ENCODE measurements around the gene DEXI.
A peak's percentile ranks its signal among the peaks of the same experiment; 100 is the strongest.
"Not testable (repeated sequence)": the region's sequence is repeated elsewhere in the genome, so short reads cannot be mapped to it uniquely, and the experiment has no call there.

Gene DEXI

GRCh38 chr16:10940501-10941079 is 1.7 kb downstream of the DEXI start:
- DNase-seq: no peak

- no peak for DNase-seq
Measured at GRCh38 chr16:10939649-10940234, 2.5 kb downstream of the DEXI start.

- no peak for DNase-seq
Measured at GRCh38 chr16:10938796-10939648, 3.2 kb downstream of the DEXI start.

- no peak for DNase-seq
Measured at GRCh38 chr16:10938321-10938720, 3.9 kb downstream of the DEXI start.

- no peak for DNase-seq
Measured at GRCh38 chr16:10937068-10937859, 5.0 kb downstream of the DEXI start.

GRCh38 chr16:10936272-10936984 is 5.8 kb downstream of the DEXI start:
- DNase-seq: no peak

- no peak for DNase-seq
Measured at GRCh38 chr16:10935226-10935915, 6.9 kb downstream of the DEXI start.

- DNase-seq: no peak
Measured at GRCh38 chr16:10934325-10935107, 7.8 kb downstream of the DEXI start.

- no peak for DNase-seq
Measured at GRCh38 chr16:10933865-10934264, 8.4 kb downstream of the DEXI start.

- peak; percentile 68 for DNase-seq
Measured at GRCh38 chr16:10932959-10933710, 9.1 kb downstream of the DEXI start.

GRCh38 chr16:10931977-10932632 is 10.2 kb downstream of the DEXI start:
- DNase-seq: no peak

- DNase-seq: no peak
Measured at GRCh38 chr16:10931134-10931533, 11.1 kb downstream of the DEXI start.

GRCh38 chr16:10930755-10931093 is 11.5 kb downstream of the DEXI start:
- no peak for DNase-seq

- DNase-seq: no peak
Measured at GRCh38 chr16:10929853-10930754, 12.2 kb downstream of the DEXI start.

- DNase-seq: not testable (repeated sequence)
Measured at GRCh38 chr16:10929097-10929496, 13.2 kb downstream of the DEXI start.

- DNase-seq: no peak
Measured at GRCh38 chr16:10927497-10928112, 14.7 kb downstream of the DEXI start.

- no peak for DNase-seq
Measured at GRCh38 chr16:10926867-10927266, 15.4 kb downstream of the DEXI start.

GRCh38 chr16:10926094-10926493 is 16.2 kb downstream of the DEXI start:
- DNase-seq: no peak

Measured in islet precursor cell (in vitro differentiated cells).